Calu3 (cell line): ENCODE results near the gene ICA1L. TPM values are rescaled to one million over a fixed set of nuclear protein-coding genes. Genes with fewer than 3 reads are reported as not detected.

Source experiments
- BruUV-seq: library from RNA; stranded (reverse); fragments of 400-500 nt; replicated peaks from 2 replicates; lab custom pipeline; 2021; lab: Mats Ljungman, UMichigan
- CTCF ChIA-PET: fragments of 300-600 bp; sonication (Branson Sonifier 250); formaldehyde crosslinking; loops from one replicate; lab custom pipeline; 2022; ENCODE audit warnings: antibody characterized with exemption; lab: Charles Lee
- DNase-seq: peaks from one replicate; pipeline ENCODE4 v3.0.0; 2022
- H3K27ac Mint-ChIP-seq: one replicate; pipeline ENCODE4 v1.8.0; 2022; ENCODE audit warnings: mixed read lengths; ENCODE audit not compliant: unreplicated experiment
- H3K27me3 Mint-ChIP-seq: one replicate; pipeline ENCODE4 v1.8.0; 2022; ENCODE audit warnings: mixed read lengths; ENCODE audit not compliant: unreplicated experiment
- H3K36me3 Mint-ChIP-seq: one replicate; pipeline ENCODE4 v1.8.0; 2022; ENCODE audit warnings: mild to moderate bottlenecking, moderate library complexity, mixed read lengths; ENCODE audit not compliant: insufficient read depth, unreplicated experiment
- H3K4me1 Mint-ChIP-seq: one replicate; pipeline ENCODE4 v1.8.0; 2022; ENCODE audit warnings: mild to moderate bottlenecking, low read depth, mixed read lengths; ENCODE audit not compliant: unreplicated experiment
- H3K4me3 Mint-ChIP-seq: one replicate; pipeline ENCODE4 v1.8.0; 2022; ENCODE audit warnings: mild to moderate bottlenecking, low read depth, moderate library complexity, mixed read lengths; ENCODE audit not compliant: unreplicated experiment
- H3K9me3 Mint-ChIP-seq: one replicate; pipeline ENCODE4 v1.8.0; 2022; ENCODE audit warnings: low read depth, mixed read lengths; ENCODE audit not compliant: unreplicated experiment
- CTCF ChIP-seq: fragments of 200-600 bp; IDR thresholded peaks from one replicate; pipeline ENCODE4 v1.8.0; 2022; ENCODE audit warnings: antibody characterized with exemption; ENCODE audit not compliant: unreplicated experiment
- intact Hi-C: fragments of 100-400 bp; cut with micrococcal nuclease; formaldehyde crosslinking; loops from one replicate; pipeline ENCODE4 v1.10.0; 2022; ENCODE audit not compliant: unreplicated experiment
- total RNA-seq: library from RNA; stranded (reverse); gene quantifications from 2 replicates; pipeline ENCODE4 v1.2.3, GENCODE V29; 2022

The ICA1L gene
- total RNA-seq, 1 experiment from 2014 or later, result 1.3 TPM

- Mint-ChIP-seq H3K4me1 (no peaks in the 10 kb centered on the region), H3K36me3 (no peaks in the 10 kb centered on the region), H3K27me3 (no peaks in the 10 kb centered on the region), H3K27ac (no peak overlapping the region), H3K4me3 (no peak overlapping the region), H3K9me3 (no peaks in the 10 kb centered on the region)
- TF ChIP-seq CTCF, result no peak
- DNase-seq, result no peak
- BruUV-seq, result no TSS peak
- intact Hi-C loops, result no loop called here
- CTCF ChIA-PET, result no interaction called here
Measured at GRCh38 chr2:202771741-202772460, 99.7 kb downstream of the ICA1L start.

GRCh38 chr2:202771336-202771735 is 100.2 kb downstream of the ICA1L start:
- H3K27me3 Mint-ChIP-seq, result no peaks in the 10 kb centered on the region
- no peak for TF ChIP-seq CTCF
- CTCF ChIA-PET, result no interaction called here
- intact Hi-C loops, result no loop called here
- no peaks in the 10 kb centered on the region for H3K9me3 Mint-ChIP-seq
- H3K27ac Mint-ChIP-seq, result no peak overlapping the region
- H3K4me1 Mint-ChIP-seq, result no peaks in the 10 kb centered on the region
- H3K36me3 Mint-ChIP-seq, result no peaks in the 10 kb centered on the region
- no peak for DNase-seq
- no TSS peak for BruUV-seq
- H3K4me3 Mint-ChIP-seq, result no peak overlapping the region

- Mint-ChIP-seq H3K4me1 (no peaks in the 10 kb centered on the region), H3K9me3 (no peaks in the 10 kb centered on the region), H3K4me3 (no peak overlapping the region), H3K36me3 (no peaks in the 10 kb centered on the region), H3K27me3 (no peaks in the 10 kb centered on the region), H3K27ac (no peak overlapping the region)
- DNase-seq, result no peak
- BruUV-seq, result no TSS peak
- CTCF ChIA-PET, result interaction anchor here (0.6 kb wide), 1 partner anchor 49 kb away, joined by 3 read pairs; no protein-coding TSS in a partner anchor
- no peak for TF ChIP-seq CTCF
- intact Hi-C loops, result no loop called here
Measured at GRCh38 chr2:202769201-202769600, 102.4 kb downstream of the ICA1L start.

GRCh38 chr2:202768273-202768672 is 103.3 kb downstream of the ICA1L start:
- Mint-ChIP-seq H3K4me3 (no peak overlapping the region), H3K9me3 (no peaks in the 10 kb centered on the region), H3K4me1 (no peaks in the 10 kb centered on the region), H3K27ac (no peak overlapping the region), H3K27me3 (no peaks in the 10 kb centered on the region), H3K36me3 (no peaks in the 10 kb centered on the region)
- TF ChIP-seq CTCF, result no peak
- intact Hi-C loops, result no loop called here
- BruUV-seq, result no TSS peak
- CTCF ChIA-PET, result no interaction called here
- no peak for DNase-seq
